Measurements from ENCODE around the gene DYNLL1. TPM values are rescaled to one million over a fixed set of nuclear protein-coding genes. Genes with fewer than 3 reads are reported as not detected.

DYNLL1 gene
- total and polyA plus RNA-seq, 2 of the 13 experiments (the other 11 are each of a cell fraction or from before 2014, with no cell fraction given): 271 to 294 TPM

GRCh38 chr12:120498870-120499515 lies 3.1 kb downstream of the DYNLL1 start:
- POLR2A ChIA-PET: interaction anchor here (0.9 to 1.0 kb wide), 3 partner anchors 11 to 36 kb away, joined by 3 read pairs; partner anchors contain the start of gene COQ5
- ATAC-seq: no peak
- TF ChIP-seq CERS6 (CRISPR knock-in tag; IDR thresholded peaks at IDR 0.05) (no peak), REXO4 (CRISPR knock-in tag; IDR thresholded peaks at IDR 0.05; ENCODE audit: borderline replicate concordance) (no peak), CEBPB (IDR thresholded peaks at IDR 0.05; ENCODE audit: borderline replicate concordance, low read depth, low read length) (no peak), RBM22 (optimal IDR thresholded peaks at IDR 0.05; ENCODE audit: low read length) (peak; percentile 74), POLR2G (IDR thresholded peaks at IDR 0.05; ENCODE audit: low read depth, low read length) (0 out of 2 replicates have a peak, but pooled peaks have one; percentile 60), PAF1 (CRISPR knock-in tag; IDR thresholded peaks at IDR 0.05) (peak; percentile 88), NR3C1 (CRISPR knock-in tag; IDR thresholded peaks at IDR 0.05) (no peak), ZSCAN29 (CRISPR knock-in tag; conservative IDR thresholded peaks at IDR 0.05) (no peak), MLLT10 (CRISPR knock-in tag; IDR thresholded peaks at IDR 0.05) (no peak), RFXAP (CRISPR knock-in tag; IDR thresholded peaks at IDR 0.05; ENCODE audit: borderline replicate concordance) (no peak), TEAD3 (CRISPR knock-in tag; optimal IDR thresholded peaks at IDR 0.05; ENCODE audit: borderline replicate concordance) (no peak), SNAI1 (CRISPR knock-in tag; IDR thresholded peaks at IDR 0.05; ENCODE audit: borderline replicate concordance) (no peak), ZNF460 (CRISPR knock-in tag; IDR thresholded peaks at IDR 0.05; ENCODE audit: borderline replicate concordance) (no peak), ATF7-NPFF (CRISPR knock-in tag; IDR thresholded peaks at IDR 0.05; ENCODE audit: low read depth) (no peak), HNF1A (IDR thresholded peaks at IDR 0.05; ENCODE audit: low read depth) (no peak), HNF1A (CRISPR knock-in tag; IDR thresholded peaks at IDR 0.05; ENCODE audit: borderline replicate concordance) (no peak), ZNF589 (CRISPR knock-in tag; conservative IDR thresholded peaks at IDR 0.05) (no peak), ZMAT3 (CRISPR knock-in tag; conservative IDR thresholded peaks at IDR 0.05) (no peak), ZNF567 (CRISPR knock-in tag; IDR thresholded peaks at IDR 0.05; ENCODE audit: borderline replicate concordance) (no peak), ZBTB26 (CRISPR knock-in tag; IDR thresholded peaks at IDR 0.05; ENCODE audit: borderline replicate concordance) (no peak)

More at GRCh38 chr12:120498870-120499515, 3.1 kb downstream of the DYNLL1 start:
- peaks cover 28% of the 10 kb centered on the region for H3K4me1 ChIP-seq (ENCODE audit: insufficient read depth, low read length)
- H2AFZ ChIP-seq (ENCODE audit: low read length): no peak overlapping the region
- H3K79me2 ChIP-seq (ENCODE audit: insufficient read depth, low read length): peaks cover 27% of the 10 kb centered on the region
- in situ Hi-C loops (cut with HindIII; ENCODE audit: extremely low pct_ligation_motif_present, low pct_unique_long_range_greater_than_20kb): no loop called here
- no peak for FAIRE-seq
- no TSS peak for BruUV-seq (replicated peaks)
- WGBS (ENCODE audit: low lambda C conversion rate): 96% methylated on average over 3 of the region's 3 CpGs
- CTCF ChIA-PET (ENCODE audit: low intra/inter-chr PET ratio, low total read pairs): no interaction called here
- no peak overlapping the region for H3K4me2 ChIP-seq (ENCODE audit: low read depth, low read length)
- no peaks in the 10 kb centered on the region for H3K9me3 ChIP-seq (ENCODE audit: low read length)
- DNase-seq (ENCODE audit: low spot score): no peak
- no peak overlapping the region for H3K9ac ChIP-seq (ENCODE audit: insufficient read depth, low read depth, low read length)
- peaks cover 10% of the 10 kb centered on the region for H4K20me1 ChIP-seq (ENCODE audit: insufficient read depth, low read length)
- intact Hi-C loops (cut with micrococcal nuclease; ENCODE audit: unreplicated experiment): loop anchor here (5.0 kb wide), 1 partner anchor 38 kb away; no protein-coding TSS in a partner anchor
- H3K36me3 ChIP-seq (replicated peaks in 1 of 2; ENCODE audit: control insufficient read depth in 1 of 2, insufficient read depth in 2 of 2, low read length in 2 of 2): peaks cover 4 to 18% of the 10 kb centered on the region in 2 experiments
- no peak overlapping the region for H3K27ac ChIP-seq (ENCODE audit: extremely low read length, insufficient read depth, low read length)
- no peaks in the 10 kb centered on the region; a peak in 1 of 5 replicates for H3K27me3 ChIP-seq (ENCODE audit: control insufficient read depth in 1 of 2, insufficient read depth in 2 of 2, low read length in 2 of 2)
- H3K4me3 ChIP-seq (replicated peaks in 1 of 3; ENCODE audit: insufficient read depth in 1 of 3, low read depth in 2 of 3, low read length in 3 of 3): no peak overlapping the region
